Panc1 (cell line): ENCODE data around the gene OSBPL8.

Experiments
- CTCF ChIP-seq: fragments of 450-650 bp; IDR thresholded peaks from 2 replicates; pipeline ENCODE4 v1.5.1; 2017; ENCODE audit warnings: mild to moderate bottlenecking
- POLR2AphosphoS5 ChIP-seq: IDR thresholded peaks from 2 replicates; pipeline ENCODE4 v1.6.1; 2012; ENCODE audit warnings: mild to moderate bottlenecking, low read depth, low read length, moderate library complexity
- REST ChIP-seq, 2 experiments: IDR thresholded peaks; 2 replicates each; pipeline ENCODE4 v1.6.1; 2011 to 2012; ENCODE audit warnings: low read depth in 2 of 2, control low read depth in 1 of 2, low read length in 1 of 2, mild to moderate bottlenecking in 1 of 2, moderate library complexity in 1 of 2; ENCODE audit not compliant: insufficient read depth in 1 of 2

GRCh38 chr12:76356071-76356470 lies 203.5 kb downstream of the OSBPL8 start:
- no peak for TF ChIP-seq CTCF
- no peak for TF ChIP-seq POLR2AphosphoS5
- TF ChIP-seq REST (IDR thresholded peaks at IDR 0.05; ENCODE audit: insufficient read depth in 1 of 2, low read depth in 2 of 2, low read length in 1 of 2): no peak
